8988T (cell line): ENCODE data around the gene SULT1A2.
"Not testable (repeated sequence)": the region's sequence is repeated elsewhere in the genome, so short reads cannot be mapped to it uniquely, and the experiment has no call there.

ENCODE experiments used
- DNase-seq: peaks from one replicate; pipeline ENCODE4 v3.0.0; 2011

The SULT1A2 gene

GRCh38 chr16:28554634-28555423 lies 42.0 kb downstream of the SULT1A2 start:
- DNase-seq, result no peak

GRCh38 chr16:28553776-28554633 lies 42.8 kb downstream of the SULT1A2 start, which contains the start of gene SGF29:
SGF29 (plus strand) TSS chr16:28553920; CDS start chr16:28581070, 27,150 bp downstream.
- peak; percentile 58 for DNase-seq

- DNase-seq, result no peak
Measured at GRCh38 chr16:28549301-28549899, 47.5 kb downstream of the SULT1A2 start.

- no peak for DNase-seq
Measured at GRCh38 chr16:28548306-28548802, 48.5 kb downstream of the SULT1A2 start.

- DNase-seq, result no peak
Measured at GRCh38 chr16:28546626-28547025, 50.2 kb downstream of the SULT1A2 start.

GRCh38 chr16:28545964-28546363 lies 50.9 kb downstream of the SULT1A2 start:
- not testable (repeated sequence) for DNase-seq

GRCh38 chr16:28544998-28545397 lies 51.9 kb downstream of the SULT1A2 start:
- no peak for DNase-seq

- no peak for DNase-seq
Measured at GRCh38 chr16:28543072-28543471, 53.8 kb downstream of the SULT1A2 start.

GRCh38 chr16:28542646-28543045 lies 54.2 kb downstream of the SULT1A2 start:
- DNase-seq, result no peak
